K562 (cell line): ENCODE data around the gene CACTIN. TPM values are rescaled to one million over a fixed set of nuclear protein-coding genes. Genes with fewer than 3 reads are reported as not detected.
A peak's percentile ranks its signal among the peaks of the same experiment; 100 is the strongest.

ENCODE experiments used
- ATAC-seq: fragments of 200-7000 bp; cut with Tn5 transposase; 3 replicates; pipeline ENCODE4 v1.9.1; 2020; ENCODE audit warnings: moderate library complexity
- BruUV-seq: library from RNA; stranded (reverse); fragments of 400-500 nt; replicated peaks from 2 replicates; lab custom pipeline; 2021; lab: Mats Ljungman, UMichigan
- CTCF ChIA-PET: fragments of 300-600 bp; formaldehyde crosslinking; extraction: SDS; loops from one replicate; lab custom pipeline; 2021; ENCODE audit warnings: low intra/inter-chr PET ratio; lab: Yijun Ruan, JAX
- POLR2A ChIA-PET: fragments of 300-600, 350-650 bp; sonication (Branson Sonifier 250); formaldehyde crosslinking; extraction: SDS; loops from one replicate; lab custom pipeline; 2021; ENCODE audit warnings: antibody characterized with exemption, inconsistent platforms; lab: Yijun Ruan, JAX
- DNase-seq, 4 experiments: peaks; one replicate each; pipeline versions ENCODE4 v3.0.0 to v3.0.0-alpha.2; 2011 to 2018; ENCODE audit warnings: low spot score in 3 of 4, mixed read lengths in 3 of 4; ENCODE audit errors: extremely low read depth in 1 of 4
- FAIRE-seq: peaks from 2 replicates; lab custom pipeline; 2011; peaks lifted over from hg19 to GRCh38; lab: Jason Lieb, UNC
- H2AFZ ChIP-seq: 2 replicates; pipeline ENCODE4 v1.6.0; 2011; ENCODE audit warnings: low read depth, low read length, control low read depth, inconsistent platforms
- H3K27ac ChIP-seq: fragments of 200-600 bp; 3 replicates; pipeline ENCODE4 v1.8.0; 2011; ENCODE audit warnings: low read depth, mild to moderate bottlenecking, control low read depth, inconsistent platforms, low read length, moderate library complexity, mixed read lengths; ENCODE audit errors: extremely low read depth
- H3K27me3 ChIP-seq, 2 experiments: fragments of 300-600 bp in 1 of 2; 2 replicates in 1 of 2; 3 replicates in 1 of 2; pipeline versions ENCODE4 v1.6.0 to v1.8.0; 2011; ENCODE audit warnings: inconsistent platforms in 2 of 2, low read length in 2 of 2, mild to moderate bottlenecking in 1 of 2, mixed read lengths in 1 of 2, moderate library complexity in 1 of 2; ENCODE audit not compliant: control insufficient read depth in 2 of 2, insufficient read depth in 2 of 2
- H3K36me3 ChIP-seq: fragments of 300-600 bp; 3 replicates; pipeline ENCODE4 v1.8.0; 2011; ENCODE audit warnings: mild to moderate bottlenecking, low read length, inconsistent platforms; ENCODE audit not compliant: control insufficient read depth, insufficient read depth
- H3K4me1 ChIP-seq, 2 experiments: fragments of 200-600 bp in 1 of 2; replicated peaks in 1 of 2; 2 replicates in 1 of 2; 3 replicates in 1 of 2; pipeline versions ENCODE4 v1.5.1 to v1.8.0; 2011; ENCODE audit warnings: inconsistent platforms in 2 of 2, low read length in 2 of 2, mild to moderate bottlenecking in 1 of 2, mixed read lengths in 1 of 2, moderate library complexity in 1 of 2; ENCODE audit not compliant: control insufficient read depth in 2 of 2, insufficient read depth in 2 of 2
- H3K4me2 ChIP-seq: 2 replicates; pipeline ENCODE4 v1.6.1; 2011; ENCODE audit warnings: low read length, control low read depth, inconsistent platforms, mixed read lengths; ENCODE audit not compliant: insufficient read depth
- H3K4me3 ChIP-seq: fragments of 200-600 bp; sonication (generic), shearing (Covaris generic); 2 replicates; pipeline ENCODE4 v1.5.1; 2016; ENCODE audit warnings: control low read depth, inconsistent platforms
- H3K79me2 ChIP-seq: fragments of 200-600 bp; 3 replicates; pipeline ENCODE4 v1.8.0; 2011; ENCODE audit warnings: low read length, inconsistent platforms; ENCODE audit not compliant: control insufficient read depth, insufficient read depth
- H3K9ac ChIP-seq, 2 experiments: 2 replicates each; pipeline versions ENCODE4 v1.6.0 to v1.6.1; 2011; ENCODE audit warnings: low read depth in 2 of 2, low read length in 2 of 2, control low read depth in 1 of 2, inconsistent platforms in 1 of 2, mild to moderate bottlenecking in 1 of 2, mixed read lengths in 1 of 2; ENCODE audit not compliant: insufficient read depth in 1 of 2
- H3K9me1 ChIP-seq: one replicate; pipeline ENCODE4 v1.6.0; 2011; ENCODE audit warnings: inconsistent platforms, mild to moderate bottlenecking, low read length, moderate library complexity; ENCODE audit not compliant: control insufficient read depth, insufficient read depth
- H3K9me3 ChIP-seq: replicated peaks from 2 replicates; pipeline ENCODE4 v1.5.1; 2011; ENCODE audit warnings: low read depth, low read length, inconsistent platforms; ENCODE audit not compliant: control insufficient read depth, insufficient read depth
- H4K20me1 ChIP-seq: replicated peaks from 2 replicates; pipeline ENCODE4 v1.6.1; 2011; ENCODE audit warnings: low read length, inconsistent platforms, mixed read lengths; ENCODE audit not compliant: control insufficient read depth, insufficient read depth
- GATAD2B ChIP-seq: fragments of 450-650 bp; IDR thresholded peaks from 2 replicates; pipeline ENCODE4 v1.6.1; 2017; ENCODE audit warnings: mild to moderate bottlenecking, borderline replicate concordance
- MXD1 ChIP-seq: fragments of 250-450 bp; sonication (Bioruptor Pico); IDR thresholded peaks from 2 replicates; pipeline ENCODE4 v1.8.0; 2021; ENCODE audit warnings: borderline replicate concordance, mild to moderate bottlenecking, moderate library complexity; ENCODE audit not compliant: poor library complexity, severe bottlenecking
- POLR2AphosphoS2 ChIP-seq: IDR thresholded peaks from 2 replicates; pipeline ENCODE4 v1.6.1; 2012; ENCODE audit warnings: low read length, improper control_type of control experiment
- POLR2G ChIP-seq: fragments of 200-400 bp; formaldehyde crosslinking; IDR thresholded peaks from 2 replicates; pipeline ENCODE4 v1.6.1; 2017; ENCODE audit warnings: low read depth, mild to moderate bottlenecking, antibody characterized with exemption, low read length, moderate library complexity
- WGBS: fragments of 100-300 bp; shearing (Covaris generic); methylation state at CpG from one replicate; pipeline ENCODE4 v1.1.6; 2016; ENCODE audit warnings: low coverage, mixed read lengths; ENCODE audit not compliant: insufficient coverage; ENCODE audit errors: missing lambda C conversion rate; 5-methylcytosine and 5-hydroxymethylcytosine counted together
- in situ Hi-C: fragments of 300-500 bp; cut with MboI; formaldehyde crosslinking; loops from 4 replicates; pipeline ENCODE4 v1.15.0; 2018; ENCODE audit warnings: inconsistent platforms, mixed read lengths
- intact Hi-C: fragments of 100-400 bp; cut with micrococcal nuclease; formaldehyde crosslinking; loops from 2 replicates; pipeline ENCODE4 v1.14.2; 2022
- polyA plus RNA-seq, 8 experiments: library from polyadenylated mRNA; depleted of rRNA in 4 of 8; stranded (reverse) in 5 of 8; unstranded in 3 of 8; fragments of >200 nt; fragmentation: Nextera tagmentation in 2 of 8; fragmentation: Illumina TruSeq in 1 of 8; extraction: Ambion mirVana in 2 of 8; extraction: Trizol in 1 of 8; gene quantifications; 2 replicates each; pipeline versions ENCODE4 v1.2.1 to v1.2.3, GENCODE V29; 2011 to 2014; ENCODE audit warnings: inconsistent platforms in 1 of 8, missing spikeins in 1 of 8
- total RNA-seq, 7 experiments: library from RNA; depleted of rRNA in 6 of 7; stranded (reverse); fragments of >200 nt in 6 of 7; fragmentation: Illumina TruSeq in 2 of 7; extraction: Trizol in 2 of 7; gene quantifications; 2 replicates each; pipeline versions ENCODE4 v1.2.1 to v1.2.3, GENCODE V29; 2011 to 2021; ENCODE audit warnings: low replicate concordance in 1 of 7
- TF ChIP-seq, protein P1 (sequence below): sonication (generic); formaldehyde crosslinking; IDR thresholded peaks from 2 replicates; pipeline ENCODE4 v1.8.1; 2022; ENCODE audit warnings: missing genetic modification reagents

Gene CACTIN
- total and polyA plus RNA-seq, 9 of the 15 experiments (the other 6 are each of a cell fraction or from before 2014, with no cell fraction given): 0.15 to 49.2 (median 15.0) TPM

- TF ChIP-seq GATAD2B: no peak
- TF ChIP-seq, protein P1, sequence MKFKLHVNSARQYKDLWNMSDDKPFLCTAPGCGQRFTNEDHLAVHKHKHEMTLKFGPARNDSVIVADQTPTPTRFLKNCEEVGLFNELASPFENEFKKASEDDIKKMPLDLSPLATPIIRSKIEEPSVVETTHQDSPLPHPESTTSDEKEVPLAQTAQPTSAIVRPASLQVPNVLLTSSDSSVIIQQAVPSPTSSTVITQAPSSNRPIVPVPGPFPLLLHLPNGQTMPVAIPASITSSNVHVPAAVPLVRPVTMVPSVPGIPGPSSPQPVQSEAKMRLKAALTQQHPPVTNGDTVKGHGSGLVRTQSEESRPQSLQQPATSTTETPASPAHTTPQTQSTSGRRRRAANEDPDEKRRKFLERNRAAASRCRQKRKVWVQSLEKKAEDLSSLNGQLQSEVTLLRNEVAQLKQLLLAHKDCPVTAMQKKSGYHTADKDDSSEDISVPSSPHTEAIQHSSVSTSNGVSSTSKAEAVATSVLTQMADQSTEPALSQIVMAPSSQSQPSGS (CRISPR knock-in tag): no peak
Measured at GRCh38 chr19:3580156-3580934, 46.2 kb downstream of the CACTIN start (continued).

GRCh38 chr19:3578390-3578789 lies 48.2 kb downstream of the CACTIN start:
- H2AFZ ChIP-seq: no peak overlapping the region
- H3K79me2 ChIP-seq: peaks cover 15% of the 10 kb centered on the region
- CTCF ChIA-PET: no interaction called here
- no peaks in the 10 kb centered on the region for H3K9me3 ChIP-seq
- H4K20me1 ChIP-seq: peaks cover 3% of the 10 kb centered on the region; the same call in 1 of the 2 replicates
- H3K36me3 ChIP-seq: peaks cover 38% of the 10 kb centered on the region
- H3K9ac ChIP-seq: no peak overlapping the region
- H3K9me1 ChIP-seq: peaks cover 5% of the 10 kb centered on the region
- TF ChIP-seq POLR2AphosphoS2 (peak; percentile 23; the same call in 1 of the 2 replicates), MXD1 (CRISPR knock-in tag) (no peak), POLR2G (peak; percentile 21)
- TF ChIP-seq, all 486 proteins: peak for 2
- peaks cover 33 to 69% of the 10 kb centered on the region in 2 experiments for H3K4me1 ChIP-seq
- no peak for DNase-seq
- POLR2A ChIA-PET: interaction anchor here (1.2 to 1.6 kb wide), 3 partner anchors 22 to 29 kb away, joined by 4 to 7 read pairs (median 5); no protein-coding TSS in a partner anchor
- no peaks in the 10 kb centered on the region for H3K27me3 ChIP-seq
- BruUV-seq: no TSS peak
- intact Hi-C loops (no loop called here), in situ Hi-C loops (no loop called here)
- FAIRE-seq: no peak
- no peak overlapping the region for H3K4me2 ChIP-seq
- ATAC-seq: no peak
- no peak overlapping the region for H3K27ac ChIP-seq
- 76% methylated on average over 15 of the region's 17 CpGs for WGBS
- H3K4me3 ChIP-seq: no peak overlapping the region
